ENCODE results near the gene CPLX3.

Gene CPLX3

DNA sequence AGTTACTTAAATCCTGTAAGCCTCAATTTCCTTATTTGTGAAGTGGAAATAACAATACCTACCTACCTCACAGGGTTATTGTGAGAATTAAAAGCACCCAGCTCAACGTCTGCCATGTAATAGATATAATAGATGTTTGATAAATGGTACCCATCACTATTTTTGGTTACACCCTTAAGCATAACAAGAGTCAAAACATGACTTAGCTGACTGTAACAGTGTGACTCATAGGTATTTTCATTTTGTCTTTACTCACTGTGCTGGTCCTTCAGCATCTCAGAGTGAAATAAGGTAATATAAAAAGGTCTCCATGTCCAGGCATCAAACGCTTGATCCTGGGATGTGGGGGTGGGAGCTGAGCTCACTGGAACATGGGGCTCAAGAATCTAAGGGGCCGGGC is 3.1 kb downstream of the CPLX3 start:
- no peak for DNase-seq (ENCODE audit: low spot score)

GRCh38 chr15:74829991-74830390 is 3.6 kb downstream of the CPLX3 start:
- no peak for DNase-seq (ENCODE audit: low spot score)

DNA sequence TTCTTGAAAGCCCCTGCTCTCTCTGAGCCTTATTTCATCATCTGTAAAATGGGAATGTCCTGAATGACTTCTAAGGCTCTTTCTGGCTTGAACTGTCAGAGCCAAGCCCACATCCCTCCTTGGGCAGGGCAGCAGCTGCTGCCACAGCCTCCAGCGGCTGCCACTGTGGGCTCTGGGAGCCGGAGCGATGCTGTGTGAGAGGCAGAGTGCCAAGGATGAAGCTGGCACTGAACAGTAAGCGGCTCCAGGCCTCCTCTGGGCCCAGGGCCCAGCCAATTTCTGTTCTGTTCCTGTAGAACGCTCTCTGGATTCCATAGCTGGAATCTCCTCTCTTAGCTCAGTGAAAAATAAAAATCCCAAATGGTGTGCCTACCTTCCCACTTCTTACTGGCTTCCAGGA is 4.4 kb downstream of the CPLX3 start:
- peak; percentile 86 for DNase-seq (ENCODE audit: low spot score)

GRCh38 chr15:74831813-74832495 is 5.5 kb downstream of the CPLX3 start:
- no peak for DNase-seq (ENCODE audit: low spot score)

DNA sequence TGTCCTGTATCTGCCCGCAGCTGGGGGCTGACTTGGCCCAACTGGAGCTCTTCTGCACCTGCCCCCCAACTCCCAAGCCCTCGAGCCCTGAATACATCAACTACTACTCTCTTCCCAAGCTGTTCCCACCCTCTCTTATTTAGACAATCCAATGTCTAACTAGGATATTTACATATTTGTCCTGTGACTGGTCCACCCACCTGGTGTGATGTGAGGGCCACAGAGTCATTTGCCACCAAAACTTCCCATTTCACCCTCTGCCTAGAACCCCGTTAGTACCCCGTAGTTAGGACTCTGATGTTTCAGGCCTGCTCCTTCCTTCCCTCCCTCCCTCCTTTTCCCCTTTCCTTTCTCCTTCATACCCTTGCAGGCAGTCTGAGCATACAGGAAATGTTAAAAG is 6.4 kb downstream of the CPLX3 start:
- no peak for DNase-seq (ENCODE audit: low spot score)

DNA sequence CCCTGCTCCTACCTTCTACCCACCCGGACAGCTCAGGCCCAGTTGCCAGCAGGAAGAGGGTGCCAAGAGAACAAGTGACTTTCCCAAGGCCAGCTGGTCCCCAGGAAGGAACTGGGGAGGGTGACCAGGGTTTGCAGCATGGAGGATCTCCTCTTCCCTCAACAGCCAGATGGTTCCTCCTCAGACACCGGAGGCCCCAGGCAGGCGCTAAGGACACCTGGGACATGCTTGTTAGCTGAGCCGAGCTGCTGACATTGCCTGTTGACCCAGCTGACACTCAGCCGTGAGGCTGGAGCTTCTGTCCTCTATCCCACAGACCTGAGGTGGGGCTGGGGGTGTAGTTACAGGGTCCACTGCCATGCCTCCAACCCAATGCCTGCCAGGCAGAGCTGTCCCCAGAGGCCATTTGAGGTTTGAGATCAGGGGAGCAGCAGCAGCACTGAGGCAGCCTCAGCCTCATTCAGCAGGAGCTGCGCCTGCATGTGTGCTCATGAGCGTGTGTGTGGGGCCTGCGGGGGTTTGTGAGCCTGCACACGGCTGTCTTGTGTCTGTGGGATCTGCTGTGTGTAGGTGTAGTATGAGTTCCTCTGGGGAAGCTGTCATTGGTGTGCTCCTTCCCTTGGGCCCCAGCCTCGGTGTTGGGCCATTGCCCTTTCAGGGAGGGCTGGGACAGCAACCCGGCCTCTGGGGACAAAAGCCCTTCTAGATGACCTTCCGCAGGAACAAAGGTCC is 7.1 kb downstream of the CPLX3 start:
- peak; percentile 72 for DNase-seq (ENCODE audit: low spot score)

- DNase-seq (ENCODE audit: low spot score), result peak; percentile 47
Measured at GRCh38 chr15:74835312-74835823, 8.9 kb downstream of the CPLX3 start.

DNA sequence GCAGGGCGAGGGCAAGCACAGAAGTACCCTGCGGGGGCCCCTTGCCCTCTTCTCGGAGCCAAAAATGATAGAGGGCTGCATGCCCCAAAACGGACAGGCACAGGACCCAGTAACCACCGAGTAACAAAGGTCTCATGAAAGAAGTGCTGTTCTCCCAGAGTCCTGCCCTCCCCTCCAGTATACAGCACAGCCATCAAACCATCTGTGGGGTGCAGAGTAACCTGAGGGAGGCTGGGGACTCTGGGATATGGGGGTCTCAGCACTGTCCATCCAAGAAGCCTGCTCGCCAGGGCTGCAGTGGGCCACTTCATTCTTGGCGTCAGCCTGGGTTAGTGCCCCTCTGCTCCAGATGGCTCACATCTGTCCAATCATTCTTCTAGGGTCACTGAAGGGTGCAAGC is 10.4 kb downstream of the CPLX3 start:
- no peak for DNase-seq (ENCODE audit: low spot score)

DNA sequence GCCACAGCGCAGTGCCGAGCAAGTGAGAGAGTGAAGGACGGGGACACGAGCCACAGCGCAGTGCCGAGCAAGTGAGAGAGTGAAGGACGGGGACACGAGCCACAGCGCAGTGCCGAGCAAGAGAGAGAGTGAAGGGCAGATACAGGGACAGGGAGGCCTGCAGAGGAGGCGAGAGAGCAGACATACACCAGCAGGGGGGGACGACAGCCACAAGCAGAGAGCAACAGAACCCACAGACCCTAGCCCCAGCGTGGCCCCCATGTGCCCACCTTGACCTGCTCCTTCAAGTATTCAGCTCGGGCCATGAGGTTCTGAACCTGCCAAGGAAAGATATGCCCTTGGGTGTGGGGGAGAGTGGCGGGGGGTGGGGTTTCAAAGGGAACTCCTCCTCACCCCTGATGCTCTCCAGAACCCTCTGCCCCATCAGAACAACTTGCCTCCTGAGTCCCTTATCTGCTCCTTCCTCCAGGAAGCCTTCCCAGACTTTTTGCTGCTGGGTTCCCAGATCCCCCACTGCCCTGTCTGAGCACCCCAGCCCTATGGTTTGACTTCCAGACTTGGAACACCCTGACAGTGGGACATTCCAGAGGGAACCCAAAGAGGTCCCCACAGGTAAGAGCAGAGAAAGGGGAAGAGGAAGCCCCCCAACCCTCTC is 11.2 kb downstream of the CPLX3 start:
- DNase-seq (ENCODE audit: low spot score), result no peak

DNA sequence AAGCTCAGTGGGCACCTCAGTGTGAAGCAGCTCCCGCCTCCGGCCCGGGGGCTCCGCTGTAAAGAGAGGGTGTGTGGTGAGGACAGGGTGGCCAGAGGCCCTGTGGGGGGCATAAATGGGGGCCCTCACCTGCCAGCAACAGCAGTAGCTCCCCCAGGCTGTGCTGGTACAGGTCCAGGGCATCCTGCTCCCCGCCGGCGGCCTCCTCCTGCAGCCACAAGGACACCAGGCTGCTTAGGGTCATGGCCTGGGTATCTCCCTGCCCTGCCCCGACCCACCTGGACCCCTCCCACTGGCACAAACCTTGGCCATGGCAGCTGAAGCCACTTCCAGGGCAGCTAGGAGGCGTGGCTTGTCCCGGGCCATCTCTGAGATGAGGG is 11.7 kb downstream of the CPLX3 start:
- no peak for DNase-seq (ENCODE audit: low spot score)

DNA sequence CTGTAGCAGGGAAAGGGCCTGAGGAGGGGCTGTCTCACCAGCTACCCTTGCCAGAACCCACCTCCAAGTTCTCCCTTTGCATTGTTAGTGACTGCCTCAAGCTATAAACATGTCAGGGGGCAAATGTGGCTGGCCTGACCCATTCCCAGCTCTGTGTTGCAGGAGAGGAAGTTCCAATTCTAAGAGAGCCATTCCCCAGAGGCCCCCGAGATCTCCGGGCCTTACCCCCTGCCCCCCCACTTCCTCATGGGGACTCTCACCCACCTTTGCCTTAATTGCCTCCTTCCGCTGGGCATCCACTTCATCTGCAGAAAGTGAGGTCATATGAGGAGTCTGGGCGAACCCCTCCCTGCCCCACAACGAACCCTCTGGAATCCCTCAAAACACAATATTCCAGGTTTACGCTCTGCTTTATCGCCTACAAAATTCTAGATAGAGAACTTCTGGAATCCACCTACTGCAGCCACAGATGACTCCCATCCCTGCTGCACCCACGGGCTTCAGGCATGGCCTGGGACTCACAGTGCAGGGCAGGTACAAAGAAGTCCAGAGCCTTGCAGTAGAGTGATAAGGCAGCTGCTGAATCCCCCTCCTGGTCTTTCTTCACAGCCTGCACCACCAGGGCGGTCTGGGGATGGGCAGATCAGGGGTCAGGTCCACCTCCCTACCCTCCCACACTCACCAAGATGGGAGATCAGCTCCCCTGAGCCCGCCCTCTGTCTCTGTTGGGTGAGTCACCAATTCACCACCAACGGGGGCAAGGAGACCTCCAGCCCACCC is 12.5 kb downstream of the CPLX3 start:
- DNase-seq (ENCODE audit: low spot score), result no peak

DNA sequence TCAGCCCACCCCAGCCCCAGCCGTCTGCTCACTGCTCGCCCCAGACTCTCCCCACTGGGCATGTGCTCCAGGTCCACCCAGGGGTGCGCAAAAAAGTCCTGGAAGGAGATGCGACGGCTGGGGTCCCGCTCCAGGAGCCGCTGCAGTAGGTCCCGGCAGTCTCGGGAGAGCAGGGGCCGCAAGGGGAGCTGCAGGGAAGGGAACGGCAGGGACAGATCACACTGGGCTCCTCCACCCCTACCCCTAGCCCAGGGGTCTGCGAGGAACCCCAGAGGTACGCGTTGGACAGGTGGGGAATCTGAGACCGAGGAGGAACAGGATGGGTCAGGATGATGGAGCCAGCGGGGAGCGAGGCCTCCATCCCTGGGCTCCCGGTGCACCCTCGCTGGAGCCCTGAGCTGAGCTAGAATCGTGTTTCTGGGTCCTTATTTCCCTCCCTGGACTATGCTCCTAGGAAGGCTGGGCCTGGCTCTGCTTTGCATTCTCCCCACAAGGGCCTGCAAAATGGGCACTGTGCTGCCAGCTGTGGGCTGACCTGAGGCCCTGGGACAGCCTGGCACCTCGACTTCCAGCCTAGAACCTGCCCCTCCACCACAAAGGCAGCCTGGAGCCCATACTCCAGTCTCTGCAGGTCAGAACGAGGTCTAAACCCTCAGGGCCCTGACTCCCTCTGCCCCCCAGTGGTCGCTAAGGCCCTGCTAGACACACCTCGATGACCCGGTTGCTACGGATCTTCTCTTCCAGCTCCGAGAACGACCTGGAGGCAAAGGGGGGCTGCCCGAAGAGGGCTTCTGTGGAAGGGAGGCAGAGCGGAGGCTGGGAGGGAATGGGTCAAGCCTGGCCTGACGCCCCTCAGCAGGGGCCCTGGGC is 13.3 kb downstream of the CPLX3 start:
- no peak for DNase-seq (ENCODE audit: low spot score)

GRCh38 chr15:74840851-74841775 is 14.7 kb downstream of the CPLX3 start:
- no peak for DNase-seq (ENCODE audit: low spot score)

- DNase-seq (ENCODE audit: low spot score), result no peak
Measured at GRCh38 chr15:74841891-74842373, 15.5 kb downstream of the CPLX3 start.

DNA sequence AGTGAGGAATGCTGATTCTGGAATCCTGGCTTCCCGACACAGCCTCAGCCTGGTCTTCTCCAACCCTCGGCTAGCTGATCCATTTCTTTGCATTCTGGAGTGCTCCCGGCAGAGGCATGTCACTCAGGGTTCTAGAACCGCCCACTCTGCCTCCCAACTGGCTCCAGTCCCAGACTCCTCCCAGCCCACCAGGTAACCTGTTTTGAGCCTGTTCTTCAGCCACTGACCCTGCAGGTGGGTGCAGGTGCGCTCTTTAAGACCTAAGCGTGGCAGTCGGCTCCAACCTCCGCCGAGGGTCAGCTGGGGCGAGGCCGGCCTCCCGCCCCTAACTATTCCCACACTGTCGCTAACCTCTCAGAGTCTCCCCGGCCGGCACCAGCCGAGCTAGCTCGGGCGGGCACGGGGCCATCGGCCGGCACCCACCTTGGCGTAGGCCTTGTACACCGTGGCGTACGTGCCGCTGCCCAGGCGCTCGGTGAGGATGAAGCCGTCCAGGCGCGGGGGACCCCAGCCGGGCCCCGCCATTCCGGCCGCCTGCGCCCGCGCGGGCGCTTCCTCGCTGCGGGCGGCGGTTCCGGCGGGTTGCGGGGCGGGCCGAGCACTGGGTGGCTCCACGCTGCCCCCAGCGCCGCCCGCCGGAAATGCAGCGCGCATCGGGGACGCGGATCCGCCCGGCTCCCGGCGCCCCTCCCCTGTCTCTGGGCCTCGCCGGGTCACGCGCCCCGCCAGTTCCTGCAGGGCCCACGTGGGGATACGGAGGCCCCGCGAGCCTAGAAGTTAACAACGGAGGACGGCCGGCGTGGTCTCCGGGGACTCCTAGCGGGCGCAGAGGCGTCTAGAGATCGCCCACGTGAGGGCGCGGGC is 16.4 kb downstream of the CPLX3 start, which contains the start of gene ULK3:
Gene ULK3, minus strand, starts transcription at position 576 of the 864 bp plus-strand sequence. Its CDS starts 51 bp downstream, at position 525.
- peak; percentile 93 for DNase-seq (ENCODE audit: low spot score)

DNA sequence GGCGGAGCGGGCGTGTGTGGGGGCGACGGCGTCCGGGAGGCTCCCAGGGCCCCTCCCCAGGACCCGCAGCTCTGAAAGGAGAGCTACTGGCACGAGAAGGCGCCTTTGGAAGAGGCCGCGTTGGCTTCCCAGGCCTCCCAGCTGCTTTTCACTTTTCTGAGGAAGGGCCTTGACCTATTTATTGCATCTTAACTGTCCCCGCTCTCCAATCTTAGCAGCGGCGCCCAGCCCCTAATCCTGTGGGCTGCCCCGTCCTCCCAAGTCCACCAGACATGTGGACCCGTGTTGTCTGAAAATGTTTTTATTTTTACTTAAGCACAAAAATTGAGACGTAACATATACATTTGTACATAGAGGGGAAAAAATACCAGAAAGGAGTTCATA is 17.0 kb downstream of the CPLX3 start:
- no peak for DNase-seq (ENCODE audit: low spot score)

- DNase-seq (ENCODE audit: low spot score), result no peak
Measured at GRCh38 chr15:74843891-74844299, 17.5 kb downstream of the CPLX3 start.

DNA sequence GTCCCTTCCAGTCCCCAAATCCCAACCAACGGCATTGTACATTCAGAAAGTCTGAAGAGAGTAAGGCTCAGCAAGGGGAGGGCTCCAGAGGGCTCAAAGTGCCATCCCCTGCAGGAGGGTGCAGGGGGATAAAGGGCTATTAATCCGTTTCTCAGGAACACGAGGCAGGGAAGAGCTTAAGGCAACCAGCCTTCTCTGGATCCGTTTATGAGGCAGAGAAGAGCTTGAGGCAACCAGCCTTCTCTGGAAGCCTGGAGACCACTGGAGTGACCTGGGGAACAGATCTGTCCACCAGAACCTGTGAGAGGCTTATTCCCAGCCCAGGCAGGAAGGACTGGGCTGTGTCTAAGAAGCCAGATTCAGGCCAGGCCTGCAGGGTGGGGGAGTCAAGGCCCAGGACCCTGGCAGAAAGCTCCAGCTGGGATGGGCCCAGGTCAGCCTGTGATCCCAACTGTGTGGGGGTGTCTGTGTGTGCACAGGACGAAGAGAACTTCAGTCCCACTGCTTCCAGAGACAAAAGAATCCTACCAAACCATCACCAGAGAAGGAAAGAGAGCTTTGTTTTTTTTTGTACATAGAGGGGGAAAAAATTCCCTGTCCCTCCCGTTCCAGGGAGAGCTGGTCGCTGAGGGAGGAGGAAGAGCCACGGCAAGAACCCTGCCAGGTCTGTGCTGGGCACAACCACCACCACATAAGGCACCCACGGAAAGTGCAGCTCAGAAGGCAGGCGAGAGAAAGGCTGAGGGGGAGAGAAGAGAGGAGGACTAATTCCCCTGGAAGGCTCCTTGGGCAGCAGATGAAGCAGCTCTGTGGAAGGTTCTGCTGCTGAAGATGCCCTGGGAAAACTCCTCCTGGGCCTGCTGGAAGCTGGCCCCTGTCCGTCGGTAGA is 18.1 kb downstream of the CPLX3 start:
- DNase-seq (ENCODE audit: low spot score), result no peak
